Cardiac fibroblast (primary cell): ENCODE results near the gene LRRC57.
A peak's percentile ranks its signal among the peaks of the same experiment; 100 is the strongest.

Source experiments
- DNase-seq, 2 donors: peaks; one replicate each; pipeline versions ENCODE4 v3.0.0 to v3.0.0-alpha.2; 2010; ENCODE audit warnings: low read depth in 2 of 2
- H3K4me3 ChIP-seq, 2 donors: replicated peaks in 1 of 2; 1 replicate in 1 of 2; 2 replicates in 1 of 2; pipeline ENCODE4 v1.5.1; 2011; ENCODE audit warnings: low read depth in 2 of 2, low read length in 2 of 2, mild to moderate bottlenecking in 2 of 2, moderate library complexity in 1 of 2
- TF ChIP-seq, protein P1 (sequence below): IDR thresholded peaks from one replicate; pipeline ENCODE4 v1.5.1; 2011; ENCODE audit warnings: low read depth, mild to moderate bottlenecking, low read length, inconsistent platforms

Gene LRRC57

DNA sequence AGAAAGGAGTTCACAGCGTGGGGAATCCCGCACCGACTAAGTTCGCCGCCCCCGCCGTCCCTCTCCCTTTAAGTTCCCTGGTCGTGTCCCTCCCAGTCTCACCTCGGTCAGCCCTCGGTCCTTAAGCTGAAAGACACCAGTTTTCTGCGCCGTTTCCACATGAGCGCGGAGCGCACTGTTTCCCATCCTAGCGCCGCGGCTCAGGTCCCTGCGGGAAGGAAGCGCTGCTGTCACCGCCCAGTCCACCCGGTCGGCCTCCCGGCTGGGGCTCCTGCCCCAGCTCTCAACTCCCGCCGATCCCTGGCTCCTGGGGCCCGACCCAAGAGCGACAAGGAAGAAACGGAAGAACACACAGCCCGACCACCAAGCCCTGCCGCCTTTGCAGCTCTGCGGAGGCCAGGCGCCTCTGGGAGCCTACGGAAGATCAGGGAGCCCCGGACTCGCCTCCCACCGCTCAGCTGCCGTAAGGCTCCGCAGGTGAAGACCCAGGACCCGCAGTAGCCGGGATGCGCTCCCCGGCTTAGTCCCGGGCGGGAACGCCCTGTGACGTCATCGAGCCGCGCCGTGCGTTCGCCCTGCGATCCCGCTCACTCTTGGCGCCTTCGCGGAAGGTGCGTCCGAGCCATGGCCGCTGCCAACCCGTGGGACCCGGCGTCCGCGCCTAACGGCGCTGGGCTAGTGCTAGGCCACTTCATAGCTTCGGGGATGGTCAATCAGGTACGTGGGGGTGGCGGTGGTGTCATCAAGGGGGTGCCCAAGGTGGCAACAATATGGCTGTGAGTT is at the start of gene LRRC57, which contains the start of gene HAUS2:
Gene LRRC57 (minus strand): TSS at position 545 of the 783 bp plus-strand sequence. CDS start 359 bp downstream, at position 186.
Gene HAUS2 (plus strand): TSS at position 590 of the 783 bp plus-strand sequence. CDS start 35 bp downstream, at position 625.
- peak; percentile 81 to 83 for DNase-seq
- peak within 1 kb of the TSS; percentile 93 to 98 for H3K4me3 ChIP-seq
- TF ChIP-seq, protein P1, sequence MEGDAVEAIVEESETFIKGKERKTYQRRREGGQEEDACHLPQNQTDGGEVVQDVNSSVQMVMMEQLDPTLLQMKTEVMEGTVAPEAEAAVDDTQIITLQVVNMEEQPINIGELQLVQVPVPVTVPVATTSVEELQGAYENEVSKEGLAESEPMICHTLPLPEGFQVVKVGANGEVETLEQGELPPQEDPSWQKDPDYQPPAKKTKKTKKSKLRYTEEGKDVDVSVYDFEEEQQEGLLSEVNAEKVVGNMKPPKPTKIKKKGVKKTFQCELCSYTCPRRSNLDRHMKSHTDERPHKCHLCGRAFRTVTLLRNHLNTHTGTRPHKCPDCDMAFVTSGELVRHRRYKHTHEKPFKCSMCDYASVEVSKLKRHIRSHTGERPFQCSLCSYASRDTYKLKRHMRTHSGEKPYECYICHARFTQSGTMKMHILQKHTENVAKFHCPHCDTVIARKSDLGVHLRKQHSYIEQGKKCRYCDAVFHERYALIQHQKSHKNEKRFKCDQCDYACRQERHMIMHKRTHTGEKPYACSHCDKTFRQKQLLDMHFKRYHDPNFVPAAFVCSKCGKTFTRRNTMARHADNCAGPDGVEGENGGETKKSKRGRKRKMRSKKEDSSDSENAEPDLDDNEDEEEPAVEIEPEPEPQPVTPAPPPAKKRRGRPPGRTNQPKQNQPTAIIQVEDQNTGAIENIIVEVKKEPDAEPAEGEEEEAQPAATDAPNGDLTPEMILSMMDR: no peak

DNA sequence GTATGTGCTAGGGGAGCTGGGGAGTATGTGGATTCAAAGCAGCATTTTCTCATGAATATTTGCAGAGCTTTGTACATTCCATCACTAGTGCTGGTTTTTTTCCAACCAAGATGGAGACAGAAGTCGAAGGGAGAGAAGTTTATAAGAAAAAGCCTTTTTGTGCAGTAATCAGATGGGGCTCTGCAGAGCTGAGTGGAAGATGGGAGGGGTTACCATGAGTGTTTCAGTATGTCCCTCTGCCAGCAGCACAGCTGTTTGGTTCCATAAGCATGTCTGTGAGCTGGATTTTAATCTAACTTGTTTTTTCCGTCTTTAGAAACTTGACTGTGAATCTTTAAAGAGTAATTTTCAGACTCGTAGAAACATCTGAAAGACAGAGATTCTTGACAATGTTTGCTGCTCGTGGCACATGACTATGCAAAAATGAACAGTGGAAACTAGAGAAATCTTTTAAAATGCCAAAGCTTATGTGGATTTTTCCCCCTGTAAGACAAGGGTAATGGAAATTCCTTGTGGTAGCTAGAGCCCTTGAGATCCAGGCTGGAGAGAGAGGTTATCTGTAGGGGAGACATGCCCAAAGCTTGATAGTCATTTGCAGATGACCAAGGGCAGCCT is 47.1 kb upstream of the LRRC57 start:
- TF ChIP-seq, protein P1: no peak
- DNase-seq: peak in 1 of 2 donors; percentile 60
- no peak overlapping the region for H3K4me3 ChIP-seq

DNA sequence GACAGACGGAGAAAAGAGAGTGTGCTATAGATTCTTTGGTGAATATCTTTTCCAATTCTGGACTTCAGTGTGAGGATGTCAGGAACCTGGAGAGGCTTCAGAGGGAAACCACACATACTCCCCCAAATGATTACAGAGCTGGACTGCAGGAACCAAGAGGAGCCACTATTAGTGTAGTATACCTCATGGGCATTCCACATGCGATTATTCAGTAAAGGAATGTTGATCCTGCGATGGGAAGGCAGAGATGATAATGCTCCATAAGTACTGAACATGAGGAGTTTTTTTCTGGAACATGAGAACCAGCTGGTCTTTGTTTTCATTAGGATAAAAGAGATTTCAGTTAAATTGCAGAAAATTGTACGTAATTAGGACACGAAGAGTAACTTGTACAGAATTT is 45.5 kb upstream of the LRRC57 start:
- no peak overlapping the region for H3K4me3 ChIP-seq
- peak in 1 of 2 donors; percentile 8 for DNase-seq
- TF ChIP-seq, protein P1: no peak

DNA sequence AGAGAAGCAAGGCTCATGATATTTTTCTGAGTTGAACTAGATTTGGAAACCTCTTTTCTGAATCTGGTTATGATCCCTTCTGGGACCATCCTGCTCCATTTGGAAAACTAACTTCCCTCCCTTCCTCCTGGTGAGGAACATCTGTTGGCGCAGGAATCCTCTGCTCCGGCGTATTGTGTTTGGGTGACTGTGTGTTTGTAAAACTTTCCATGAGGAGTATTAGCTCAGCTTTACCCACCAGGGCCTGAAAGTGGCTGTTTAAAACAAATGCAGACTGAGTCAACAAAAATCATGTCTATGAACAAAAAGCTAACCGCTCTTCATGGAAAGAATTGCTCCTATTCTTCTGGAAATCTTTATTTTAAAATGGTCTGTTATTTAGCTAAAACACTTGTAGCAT is 44.5 kb upstream of the LRRC57 start:
- TF ChIP-seq, protein P1: no peak
- no peak overlapping the region for H3K4me3 ChIP-seq
- DNase-seq: peak in 1 of 2 donors; percentile 35

DNA sequence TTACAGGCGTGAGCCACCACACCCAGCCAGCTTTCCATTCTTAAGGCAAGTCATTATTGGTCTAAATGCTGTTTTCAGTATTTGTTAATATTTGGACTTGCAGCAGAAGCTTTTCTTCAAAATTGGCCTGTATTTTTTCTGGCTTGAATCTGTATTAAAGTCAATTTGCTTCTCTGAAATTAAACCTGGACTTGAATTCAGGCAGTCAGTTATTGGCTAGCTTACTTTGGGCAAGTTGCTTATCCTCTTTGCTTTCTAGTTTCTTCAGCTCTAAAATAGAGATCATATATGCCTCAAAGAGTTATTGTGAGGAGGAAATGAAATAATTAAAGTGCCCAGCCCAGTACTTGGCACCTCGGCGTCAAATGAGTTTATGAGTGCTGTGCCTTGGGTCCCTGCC is 44.1 kb upstream of the LRRC57 start:
- no peak overlapping the region for H3K4me3 ChIP-seq
- TF ChIP-seq, protein P1: no peak
- no peak for DNase-seq

DNA sequence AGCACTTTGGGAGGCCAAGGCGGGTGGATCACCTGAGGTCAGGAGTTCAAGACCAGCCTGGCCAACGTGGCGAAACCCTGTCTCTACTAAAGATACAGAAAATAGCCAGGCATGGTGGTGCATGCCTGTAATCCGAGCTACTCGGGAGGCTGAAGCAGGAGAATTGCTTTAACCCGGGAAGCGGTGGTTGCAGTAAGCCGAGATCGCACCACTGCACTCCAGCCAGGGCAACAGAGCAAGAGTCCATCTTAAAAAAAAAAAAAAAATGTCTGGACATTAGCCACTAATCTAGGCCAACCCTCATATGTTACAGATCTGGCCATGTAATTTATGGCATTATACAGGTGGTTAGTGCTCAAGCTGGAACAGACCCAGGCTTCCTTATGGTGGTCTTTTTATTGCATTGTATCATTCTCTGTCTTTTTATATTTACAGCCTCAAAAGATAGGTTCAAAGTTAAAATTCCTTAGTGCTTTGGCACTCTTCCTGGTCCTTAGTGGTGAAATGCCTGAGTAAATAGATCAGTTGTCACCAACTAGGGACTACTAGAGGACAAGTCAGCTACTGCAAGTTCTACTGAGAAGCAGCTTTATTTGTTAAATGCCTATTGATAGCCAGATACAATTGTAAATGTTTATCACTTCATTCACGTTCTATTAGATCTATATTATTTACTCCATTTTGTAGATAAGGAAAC is 42.8 kb upstream of the LRRC57 start:
- peak; percentile 50 to 66 for DNase-seq
- TF ChIP-seq, protein P1: peak; percentile 41
- H3K4me3 ChIP-seq: no peak overlapping the region
